Measurements from ENCODE around the gene KANSL1L.

KANSL1L gene

GRCh38 chr2:210171309-210172218, at the start of gene KANSL1L:
Gene KANSL1L, minus strand, starts transcription at chr2:210171409. Its CDS starts 16,827 bp downstream, at chr2:210154582.
- peak within 1 kb of the TSS; percentile 62 for H3K9ac ChIP-seq (ENCODE audit: low read depth, low read length)
- H3K27me3 ChIP-seq (ENCODE audit: control insufficient read depth, insufficient read depth, low read length), result no peaks in the 10 kb centered on the region

GRCh38 chr2:210215120-210215519, 43.9 kb upstream of the KANSL1L start:
- H3K4me1 ChIP-seq (ENCODE audit: control insufficient read depth, insufficient read depth, low read length), result no peaks in the 10 kb centered on the region
- no peak overlapping the region for H3K4me3 ChIP-seq (ENCODE audit: low read depth, low read length)
- H3K9ac ChIP-seq (ENCODE audit: low read depth, low read length), result no peak overlapping the region
- no peaks in the 10 kb centered on the region for H3K27me3 ChIP-seq (ENCODE audit: control insufficient read depth, insufficient read depth, low read length)
- H3K9me3 ChIP-seq (ENCODE audit: control insufficient read depth, insufficient read depth, low read length), result no peaks in the 10 kb centered on the region
- H3K36me3 ChIP-seq (ENCODE audit: control insufficient read depth, insufficient read depth, low read length), result no peaks in the 10 kb centered on the region

More at GRCh38 chr2:210171309-210172218, at the start of gene KANSL1L:
- H3K9me3 ChIP-seq (ENCODE audit: control insufficient read depth, insufficient read depth, low read length), result no peaks in the 10 kb centered on the region
- no peaks in the 10 kb centered on the region for H3K36me3 ChIP-seq (ENCODE audit: control insufficient read depth, insufficient read depth, low read length)
- peak within 1 kb of the TSS; percentile 77 for H3K4me3 ChIP-seq (ENCODE audit: low read depth, low read length)
- H3K4me1 ChIP-seq (ENCODE audit: control insufficient read depth, insufficient read depth, low read length), result no peaks in the 10 kb centered on the region

GRCh38 chr2:210210185-210210584, 39.0 kb upstream of the KANSL1L start:
- H3K27me3 ChIP-seq (ENCODE audit: control insufficient read depth, insufficient read depth, low read length), result no peaks in the 10 kb centered on the region
- H3K4me1 ChIP-seq (ENCODE audit: control insufficient read depth, insufficient read depth, low read length), result no peaks in the 10 kb centered on the region
- no peaks in the 10 kb centered on the region for H3K9me3 ChIP-seq (ENCODE audit: control insufficient read depth, insufficient read depth, low read length)
- H3K9ac ChIP-seq (ENCODE audit: low read depth, low read length), result no peak overlapping the region
- H3K36me3 ChIP-seq (ENCODE audit: control insufficient read depth, insufficient read depth, low read length), result no peaks in the 10 kb centered on the region
- no peak overlapping the region for H3K4me3 ChIP-seq (ENCODE audit: low read depth, low read length)

GRCh38 chr2:210207929-210208328, 36.7 kb upstream of the KANSL1L start:
- no peaks in the 10 kb centered on the region for H3K36me3 ChIP-seq (ENCODE audit: control insufficient read depth, insufficient read depth, low read length)
- no peak overlapping the region for H3K4me3 ChIP-seq (ENCODE audit: low read depth, low read length)
- H3K9me3 ChIP-seq (ENCODE audit: control insufficient read depth, insufficient read depth, low read length), result no peaks in the 10 kb centered on the region
- H3K4me1 ChIP-seq (ENCODE audit: control insufficient read depth, insufficient read depth, low read length), result no peaks in the 10 kb centered on the region
- no peaks in the 10 kb centered on the region for H3K27me3 ChIP-seq (ENCODE audit: control insufficient read depth, insufficient read depth, low read length)
- H3K9ac ChIP-seq (ENCODE audit: low read depth, low read length), result no peak overlapping the region

GRCh38 chr2:210203558-210203957, 32.3 kb upstream of the KANSL1L start:
- Histone ChIP-seq H3K4me3 (ENCODE audit: low read depth, low read length) (no peak overlapping the region), H3K36me3 (ENCODE audit: control insufficient read depth, insufficient read depth, low read length) (no peaks in the 10 kb centered on the region), H3K9me3 (ENCODE audit: control insufficient read depth, insufficient read depth, low read length) (no peaks in the 10 kb centered on the region), H3K4me1 (ENCODE audit: control insufficient read depth, insufficient read depth, low read length) (no peaks in the 10 kb centered on the region), H3K9ac (ENCODE audit: low read depth, low read length) (no peak overlapping the region), H3K27me3 (ENCODE audit: control insufficient read depth, insufficient read depth, low read length) (no peaks in the 10 kb centered on the region)

- Histone ChIP-seq H3K4me3 (ENCODE audit: low read depth, low read length) (no peak overlapping the region), H3K9me3 (ENCODE audit: control insufficient read depth, insufficient read depth, low read length) (no peaks in the 10 kb centered on the region), H3K27me3 (ENCODE audit: control insufficient read depth, insufficient read depth, low read length) (no peaks in the 10 kb centered on the region), H3K4me1 (ENCODE audit: control insufficient read depth, insufficient read depth, low read length) (no peaks in the 10 kb centered on the region), H3K9ac (ENCODE audit: low read depth, low read length) (no peak overlapping the region), H3K36me3 (ENCODE audit: control insufficient read depth, insufficient read depth, low read length) (no peaks in the 10 kb centered on the region)
Measured at GRCh38 chr2:210203147-210203546, 31.9 kb upstream of the KANSL1L start.

- Histone ChIP-seq H3K27me3 (ENCODE audit: control insufficient read depth, insufficient read depth, low read length) (no peaks in the 10 kb centered on the region), H3K36me3 (ENCODE audit: control insufficient read depth, insufficient read depth, low read length) (no peaks in the 10 kb centered on the region), H3K4me1 (ENCODE audit: control insufficient read depth, insufficient read depth, low read length) (no peaks in the 10 kb centered on the region), H3K9me3 (ENCODE audit: control insufficient read depth, insufficient read depth, low read length) (no peaks in the 10 kb centered on the region), H3K9ac (ENCODE audit: low read depth, low read length) (no peak overlapping the region), H3K4me3 (ENCODE audit: low read depth, low read length) (no peak overlapping the region)
Measured at GRCh38 chr2:210199854-210200253, 28.6 kb upstream of the KANSL1L start.

GRCh38 chr2:210199186-210199765, 28.1 kb upstream of the KANSL1L start:
- H3K9ac ChIP-seq (ENCODE audit: low read depth, low read length), result no peak overlapping the region
- no peaks in the 10 kb centered on the region for H3K4me1 ChIP-seq (ENCODE audit: control insufficient read depth, insufficient read depth, low read length)
- no peak overlapping the region for H3K4me3 ChIP-seq (ENCODE audit: low read depth, low read length)
- H3K36me3 ChIP-seq (ENCODE audit: control insufficient read depth, insufficient read depth, low read length), result no peaks in the 10 kb centered on the region
- no peaks in the 10 kb centered on the region for H3K9me3 ChIP-seq (ENCODE audit: control insufficient read depth, insufficient read depth, low read length)
- H3K27me3 ChIP-seq (ENCODE audit: control insufficient read depth, insufficient read depth, low read length), result no peaks in the 10 kb centered on the region

GRCh38 chr2:210198326-210198725, 27.1 kb upstream of the KANSL1L start:
- Histone ChIP-seq H3K36me3 (ENCODE audit: control insufficient read depth, insufficient read depth, low read length) (no peaks in the 10 kb centered on the region), H3K4me1 (ENCODE audit: control insufficient read depth, insufficient read depth, low read length) (no peaks in the 10 kb centered on the region), H3K9ac (ENCODE audit: low read depth, low read length) (no peak overlapping the region), H3K27me3 (ENCODE audit: control insufficient read depth, insufficient read depth, low read length) (no peaks in the 10 kb centered on the region), H3K9me3 (ENCODE audit: control insufficient read depth, insufficient read depth, low read length) (no peaks in the 10 kb centered on the region), H3K4me3 (ENCODE audit: low read depth, low read length) (no peak overlapping the region)

- Histone ChIP-seq H3K9me3 (ENCODE audit: control insufficient read depth, insufficient read depth, low read length) (no peaks in the 10 kb centered on the region), H3K27me3 (ENCODE audit: control insufficient read depth, insufficient read depth, low read length) (no peaks in the 10 kb centered on the region), H3K4me3 (ENCODE audit: low read depth, low read length) (no peak overlapping the region), H3K4me1 (ENCODE audit: control insufficient read depth, insufficient read depth, low read length) (no peaks in the 10 kb centered on the region), H3K36me3 (ENCODE audit: control insufficient read depth, insufficient read depth, low read length) (no peaks in the 10 kb centered on the region), H3K9ac (ENCODE audit: low read depth, low read length) (no peak overlapping the region)
Measured at GRCh38 chr2:210197720-210198119, 26.5 kb upstream of the KANSL1L start.

GRCh38 chr2:210195101-210195852, 24.1 kb upstream of the KANSL1L start:
- H3K9me3 ChIP-seq (ENCODE audit: control insufficient read depth, insufficient read depth, low read length), result no peaks in the 10 kb centered on the region
- no peaks in the 10 kb centered on the region for H3K27me3 ChIP-seq (ENCODE audit: control insufficient read depth, insufficient read depth, low read length)
- H3K9ac ChIP-seq (ENCODE audit: low read depth, low read length), result no peak overlapping the region
- no peaks in the 10 kb centered on the region for H3K4me1 ChIP-seq (ENCODE audit: control insufficient read depth, insufficient read depth, low read length)
- H3K36me3 ChIP-seq (ENCODE audit: control insufficient read depth, insufficient read depth, low read length), result no peaks in the 10 kb centered on the region
- H3K4me3 ChIP-seq (ENCODE audit: low read depth, low read length), result no peak overlapping the region
